ENCODE measurements around the gene RLN3. TPM values are rescaled to one million over a fixed set of nuclear protein-coding genes. Genes with fewer than 3 reads are reported as not detected.

RLN3 gene
- total RNA-seq, 1 donor from 2014 or later = not detected

GRCh38 chr19:13993590-13994300, 34.2 kb upstream of the RLN3 start:
- no peak for DNase-seq (ENCODE audit: low spot score)

- no peak for DNase-seq (ENCODE audit: low spot score)
These were observed 32.8 kb upstream of the RLN3 start for GRCh38 chr19:13995017-13995728.

- DNase-seq (ENCODE audit: low spot score) = no peak
These were observed 31.8 kb upstream of the RLN3 start for GRCh38 chr19:13995878-13996765.

- no peak for DNase-seq (ENCODE audit: low spot score)
These were observed 30.9 kb upstream of the RLN3 start for GRCh38 chr19:13996928-13997630.

GRCh38 chr19:13997631-13997962, 30.4 kb upstream of the RLN3 start:
- DNase-seq (ENCODE audit: low spot score) = no peak

- DNase-seq (ENCODE audit: low spot score) = no peak
These were observed 29.5 kb upstream of the RLN3 start for GRCh38 chr19:13998426-13998825.

- no peak for DNase-seq (ENCODE audit: low spot score)
These were observed 28.9 kb upstream of the RLN3 start for GRCh38 chr19:13999085-13999484.

GRCh38 chr19:14000691-14001375, 27.1 kb upstream of the RLN3 start:
- no peak for DNase-seq (ENCODE audit: low spot score)

- no peak for DNase-seq (ENCODE audit: low spot score)
These were observed 25.2 kb upstream of the RLN3 start for GRCh38 chr19:14002571-14003250.

GRCh38 chr19:14003251-14004055, 24.5 kb upstream of the RLN3 start:
- DNase-seq (ENCODE audit: low spot score) = no peak

- no peak for DNase-seq (ENCODE audit: low spot score)
These were observed 23.2 kb upstream of the RLN3 start for GRCh38 chr19:14004619-14005348.

- DNase-seq (ENCODE audit: low spot score) = peak; percentile 98
These were observed 22.4 kb upstream of the RLN3 start for GRCh38 chr19:14005349-14006084.

- DNase-seq (ENCODE audit: low spot score) = peak; percentile 100
These were observed 21.7 kb upstream of the RLN3 start, which contains the start of gene RFX1 for GRCh38 chr19:14006085-14006765. TSS of gene RFX1 (minus strand) at chr19:14006320. CDS start at chr19:13993843, 12,477 bp downstream.

- DNase-seq (ENCODE audit: low spot score) = peak; percentile 95
These were observed 21.0 kb upstream of the RLN3 start for GRCh38 chr19:14006766-14007562.

GRCh38 chr19:14012378-14012915, 15.5 kb upstream of the RLN3 start:
- no peak for DNase-seq (ENCODE audit: low spot score)

- DNase-seq (ENCODE audit: low spot score) = no peak
These were observed 12.4 kb upstream of the RLN3 start for GRCh38 chr19:14015524-14016035.
